ENCODE data around the gene AOAH. TPM values are rescaled to one million over a fixed set of nuclear protein-coding genes. Genes with fewer than 3 reads are reported as not detected.

The AOAH gene
- total RNA-seq, 1 donor from 2014 or later, result 7.4 TPM

DNA sequence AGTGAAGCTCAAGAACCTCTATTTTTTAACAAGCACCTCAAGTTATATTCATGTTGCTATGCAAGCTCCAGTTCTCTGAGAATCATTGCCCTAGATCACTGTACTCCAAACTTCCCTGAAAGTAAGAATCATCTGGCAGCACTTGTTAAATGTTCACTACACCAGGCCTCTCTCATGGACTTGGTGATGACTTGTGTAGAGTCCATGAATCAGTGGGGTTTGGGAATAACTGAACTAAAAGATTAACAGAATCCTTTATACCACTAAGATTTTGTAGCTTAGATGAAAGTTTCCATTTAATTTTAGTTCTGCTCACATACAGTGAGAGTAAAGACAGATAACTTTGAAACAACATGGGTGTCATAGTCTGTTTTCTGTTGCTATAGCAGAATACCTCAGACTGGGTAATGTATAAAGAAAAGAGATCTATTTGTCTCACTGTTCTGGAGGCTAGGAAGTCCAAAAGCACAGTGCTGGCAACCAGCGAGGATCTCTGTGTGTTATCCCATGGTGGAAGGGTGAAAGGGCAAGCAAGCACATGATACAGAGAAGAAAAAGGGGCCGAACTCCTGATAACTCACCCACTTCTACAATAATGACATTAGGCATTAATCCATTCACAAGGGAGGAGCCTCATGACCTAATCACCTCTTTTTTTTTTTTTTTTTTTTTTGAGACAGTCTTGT lies 27.9 kb upstream of the AOAH start:
- DNase-seq (ENCODE audit: extremely low spot score in 2 of 2), result no peak
- Histone ChIP-seq H3K4me1 (no peaks in the 10 kb centered on the region), H3K27me3 (no peaks in the 10 kb centered on the region), H3K27ac (no peak overlapping the region), H3K4me3 (no peak overlapping the region), H3K36me3 (no peaks in the 10 kb centered on the region), H3K9me3 (no peaks in the 10 kb centered on the region)
- TF ChIP-seq POLR2A (IDR thresholded peaks at IDR 0.05), result no peak
- TF ChIP-seq, protein P1, sequence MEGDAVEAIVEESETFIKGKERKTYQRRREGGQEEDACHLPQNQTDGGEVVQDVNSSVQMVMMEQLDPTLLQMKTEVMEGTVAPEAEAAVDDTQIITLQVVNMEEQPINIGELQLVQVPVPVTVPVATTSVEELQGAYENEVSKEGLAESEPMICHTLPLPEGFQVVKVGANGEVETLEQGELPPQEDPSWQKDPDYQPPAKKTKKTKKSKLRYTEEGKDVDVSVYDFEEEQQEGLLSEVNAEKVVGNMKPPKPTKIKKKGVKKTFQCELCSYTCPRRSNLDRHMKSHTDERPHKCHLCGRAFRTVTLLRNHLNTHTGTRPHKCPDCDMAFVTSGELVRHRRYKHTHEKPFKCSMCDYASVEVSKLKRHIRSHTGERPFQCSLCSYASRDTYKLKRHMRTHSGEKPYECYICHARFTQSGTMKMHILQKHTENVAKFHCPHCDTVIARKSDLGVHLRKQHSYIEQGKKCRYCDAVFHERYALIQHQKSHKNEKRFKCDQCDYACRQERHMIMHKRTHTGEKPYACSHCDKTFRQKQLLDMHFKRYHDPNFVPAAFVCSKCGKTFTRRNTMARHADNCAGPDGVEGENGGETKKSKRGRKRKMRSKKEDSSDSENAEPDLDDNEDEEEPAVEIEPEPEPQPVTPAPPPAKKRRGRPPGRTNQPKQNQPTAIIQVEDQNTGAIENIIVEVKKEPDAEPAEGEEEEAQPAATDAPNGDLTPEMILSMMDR (IDR thresholded peaks at IDR 0.05), result no peak
- no peak for TF ChIP-seq POLR2AphosphoS5 (IDR thresholded peaks at IDR 0.05; ENCODE audit: insufficient read depth in 1 of 2, low read depth in 1 of 2)
- intact Hi-C loops (cut with DNase I), result no loop called here

DNA sequence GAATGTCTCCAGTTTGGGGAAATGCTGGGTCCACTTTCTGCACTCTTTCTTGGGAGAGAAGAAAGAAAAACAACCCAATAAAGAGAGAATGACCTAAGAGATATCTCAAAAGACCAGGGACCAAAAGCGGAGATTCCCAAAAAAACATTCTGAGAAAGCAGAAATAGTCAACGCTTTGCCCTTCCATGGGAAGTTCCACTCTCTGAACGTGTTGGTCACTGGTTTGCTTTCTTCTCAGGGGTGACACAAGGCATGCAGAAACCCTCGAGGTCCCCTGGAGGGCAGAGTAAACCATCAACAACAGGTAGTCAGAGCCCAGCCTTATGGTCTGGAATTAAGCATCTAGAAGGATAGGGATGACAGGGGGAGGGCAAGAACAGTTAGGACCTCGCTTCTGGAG lies 26.2 kb upstream of the AOAH start:
- DNase-seq (ENCODE audit: extremely low spot score in 2 of 2), result no peak
- TF ChIP-seq POLR2A (IDR thresholded peaks at IDR 0.05) (no peak), POLR2AphosphoS5 (IDR thresholded peaks at IDR 0.05; ENCODE audit: insufficient read depth in 1 of 2, low read depth in 1 of 2) (no peak)
- TF ChIP-seq, protein P1 (IDR thresholded peaks at IDR 0.05), result no peak
- Histone ChIP-seq H3K4me1 (no peaks in the 10 kb centered on the region), H3K27ac (no peak overlapping the region), H3K27me3 (no peaks in the 10 kb centered on the region), H3K9me3 (no peaks in the 10 kb centered on the region), H3K36me3 (no peaks in the 10 kb centered on the region), H3K4me3 (no peak overlapping the region)
- intact Hi-C loops (cut with DNase I), result no loop called here

- Histone ChIP-seq H3K27ac (no peak overlapping the region), H3K27me3 (no peaks in the 10 kb centered on the region), H3K4me3 (no peak overlapping the region), H3K4me1 (no peaks in the 10 kb centered on the region), H3K36me3 (no peaks in the 10 kb centered on the region), H3K9me3 (no peaks in the 10 kb centered on the region)
- DNase-seq (ENCODE audit: extremely low spot score in 2 of 2), result no peak
- intact Hi-C loops (cut with DNase I), result no loop called here
- TF ChIP-seq, protein P1 (IDR thresholded peaks at IDR 0.05), result no peak
- TF ChIP-seq POLR2A (IDR thresholded peaks at IDR 0.05), result no peak
- TF ChIP-seq POLR2AphosphoS5 (IDR thresholded peaks at IDR 0.05; ENCODE audit: insufficient read depth in 1 of 2, low read depth in 1 of 2), result no peak
Observed at GRCh38 chr7:36749282-36749960, 25.1 kb upstream of the AOAH start.

DNA sequence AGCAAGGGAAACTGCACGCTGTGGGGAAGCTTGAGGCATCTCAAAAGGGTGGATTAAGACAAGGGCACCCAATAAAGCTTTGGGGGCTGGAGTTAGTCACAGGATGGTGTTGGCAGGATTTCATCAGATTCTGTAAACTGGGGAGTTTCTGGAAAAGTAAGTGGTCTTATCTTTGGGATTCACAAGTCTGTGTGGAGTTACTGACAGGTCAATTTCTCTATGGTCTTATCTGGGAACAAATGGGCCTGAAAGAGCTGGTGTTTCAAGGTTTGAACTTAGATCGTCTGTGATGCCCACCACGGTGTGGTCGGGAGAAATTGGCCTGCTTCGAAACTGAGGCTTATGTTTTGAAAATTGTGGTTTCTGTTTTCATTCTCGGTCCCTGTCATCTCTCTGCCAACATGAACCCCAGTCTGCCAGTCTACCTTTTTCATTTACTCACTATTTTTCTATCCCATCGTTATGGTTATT lies 23.8 kb upstream of the AOAH start:
- H3K4me1 ChIP-seq, result no peaks in the 10 kb centered on the region
- no peak for DNase-seq (ENCODE audit: extremely low spot score in 2 of 2)
- no peak for TF ChIP-seq POLR2A (IDR thresholded peaks at IDR 0.05)
- no peak for TF ChIP-seq POLR2AphosphoS5 (IDR thresholded peaks at IDR 0.05; ENCODE audit: insufficient read depth in 1 of 2, low read depth in 1 of 2)
- TF ChIP-seq, protein P1 (IDR thresholded peaks at IDR 0.05), result no peak
- no peaks in the 10 kb centered on the region for H3K27me3 ChIP-seq
- H3K27ac ChIP-seq, result no peak overlapping the region
- intact Hi-C loops (cut with DNase I), result no loop called here
- H3K4me3 ChIP-seq, result no peak overlapping the region
- H3K9me3 ChIP-seq, result no peaks in the 10 kb centered on the region
- no peaks in the 10 kb centered on the region for H3K36me3 ChIP-seq
